Ascending aorta (tissue), 2 donors: ENCODE measurements around the gene FCER2. TPM values are rescaled to one million over a fixed set of nuclear protein-coding genes. Genes with fewer than 3 reads are reported as not detected.
"Not testable (repeated sequence)": the region's sequence is repeated elsewhere in the genome, so short reads cannot be mapped to it uniquely, and the experiment has no call there.

ENCODE experiments used
- DNase-seq, 2 donors: peaks; one replicate each; pipeline ENCODE4 v3.0.0-alpha.2; 2019; ENCODE audit warnings: low spot score in 2 of 2
- H3K27ac ChIP-seq, 2 donors: fragments of 200-600 bp; sonication (generic); one replicate each; pipeline ENCODE4 v1.5.1; 2016 to 2017; ENCODE audit warnings: mild to moderate bottlenecking in 1 of 2
- H3K27me3 ChIP-seq: fragments of 200-600 bp; sonication (generic); one replicate; pipeline ENCODE4 v1.5.1; 2017
- H3K36me3 ChIP-seq, 2 donors: fragments of 200-600 bp; sonication (generic); one replicate each; pipeline ENCODE4 v1.5.1; 2016
- H3K4me1 ChIP-seq, 2 donors: fragments of 200-600 bp; sonication (generic); one replicate each; pipeline ENCODE4 v1.5.1; 2016 to 2017; ENCODE audit warnings: mild to moderate bottlenecking in 1 of 2
- H3K4me3 ChIP-seq, 2 donors: fragments of 200-600 bp; sonication (generic); one replicate each; pipeline ENCODE4 v1.5.1; 2016 to 2017; ENCODE audit warnings: mild to moderate bottlenecking in 1 of 2
- H3K9me3 ChIP-seq, 2 donors: fragments of 200-600 bp; sonication (generic); one replicate each; pipeline ENCODE4 v1.5.1; 2016
- CTCF ChIP-seq, 3 experiments: fragments of 200-600 bp in 2 of 3; fragments of 450-650 bp in 1 of 3; sonication (generic) in 2 of 3; IDR thresholded peaks; one replicate each; pipeline ENCODE4 v1.5.1; 2016 to 2019; ENCODE audit warnings: antibody characterized with exemption in 3 of 3, mild to moderate bottlenecking in 1 of 3, moderate library complexity in 1 of 3
- intact Hi-C: fragments of 100-400 bp; cut with DNase I; formaldehyde crosslinking; loops from one replicate; pipeline ENCODE4 v1.15.1; 2023
- total RNA-seq: library from RNA; depleted of rRNA; stranded (reverse); fragments of >200 nt; gene quantifications from one replicate; pipeline ENCODE4 v1.1.0, GENCODE V29; 2016

The FCER2 gene, protein sequence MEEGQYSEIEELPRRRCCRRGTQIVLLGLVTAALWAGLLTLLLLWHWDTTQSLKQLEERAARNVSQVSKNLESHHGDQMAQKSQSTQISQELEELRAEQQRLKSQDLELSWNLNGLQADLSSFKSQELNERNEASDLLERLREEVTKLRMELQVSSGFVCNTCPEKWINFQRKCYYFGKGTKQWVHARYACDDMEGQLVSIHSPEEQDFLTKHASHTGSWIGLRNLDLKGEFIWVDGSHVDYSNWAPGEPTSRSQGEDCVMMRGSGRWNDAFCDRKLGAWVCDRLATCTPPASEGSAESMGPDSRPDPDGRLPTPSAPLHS
- not detected for total RNA-seq

DNA sequence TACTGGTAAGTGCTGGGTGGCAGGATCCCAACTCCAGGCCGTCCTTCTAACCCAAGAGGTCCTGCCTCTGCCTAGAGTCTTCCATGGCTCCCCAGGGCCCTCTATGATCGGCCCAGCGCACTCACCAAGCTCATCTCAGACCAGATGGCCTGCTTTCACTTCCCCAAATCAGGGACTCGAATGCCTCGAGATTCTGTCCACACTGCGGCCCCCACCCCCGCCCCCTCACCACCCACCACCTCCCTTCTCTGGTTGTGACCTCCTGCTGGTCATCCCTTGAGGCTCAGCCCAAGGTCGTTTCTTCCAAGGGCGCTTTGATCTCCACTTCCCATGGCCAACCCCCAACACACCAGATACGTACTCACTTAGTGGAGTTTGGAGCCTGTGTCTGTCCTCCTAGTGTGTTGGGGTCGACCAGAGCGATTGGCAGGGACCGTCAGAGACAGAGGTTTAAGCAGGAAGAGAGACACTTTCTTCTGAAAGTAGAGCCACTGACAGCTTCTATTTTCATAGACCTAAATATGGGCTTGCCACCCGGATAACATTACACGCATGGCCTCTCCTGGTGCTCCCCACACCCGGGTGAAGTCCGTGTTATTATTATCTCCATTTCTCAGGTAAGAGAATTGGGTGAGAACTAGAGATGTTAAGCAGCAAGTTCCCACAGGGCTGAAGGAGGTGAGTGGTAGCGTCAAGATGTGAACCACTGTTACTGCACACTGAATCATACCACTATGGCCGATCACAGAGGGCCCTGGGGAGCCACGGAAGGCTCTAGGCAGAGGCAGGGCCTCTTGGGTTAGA is at the start of gene FCER2:
Gene FCER2, minus strand, starts transcription at position 478 of the 804 bp plus-strand sequence. CDS start 2,371 bp downstream, outside the sequence.
- intact Hi-C loops: no loop called here
- Histone ChIP-seq H3K27ac (no peak within 1 kb of the TSS), H3K9me3 (no peaks in the 10 kb centered on the region), H3K4me1 (no peaks in the 10 kb centered on the region), H3K36me3 (no peaks in the 10 kb centered on the region), H3K27me3 (no peaks in the 10 kb centered on the region), H3K4me3 (no peak within 1 kb of the TSS)
- DNase-seq: no peak
- TF ChIP-seq CTCF (IDR thresholded peaks at IDR 0.05): no peak

GRCh38 chr19:7751157-7751783 is 49.3 kb upstream of the FCER2 start:
- Histone ChIP-seq H3K36me3 (no peaks in the 10 kb centered on the region), H3K27ac (no peak overlapping the region), H3K27me3 (no peaks in the 10 kb centered on the region), H3K4me3 (no peak overlapping the region), H3K9me3 (peaks cover 0 to 4% of the 10 kb centered on the region in 2 donors), H3K4me1 (no peaks in the 10 kb centered on the region)
- no peak for TF ChIP-seq CTCF (IDR thresholded peaks at IDR 0.05)
- intact Hi-C loops: no loop called here
- DNase-seq: no peak

DNA sequence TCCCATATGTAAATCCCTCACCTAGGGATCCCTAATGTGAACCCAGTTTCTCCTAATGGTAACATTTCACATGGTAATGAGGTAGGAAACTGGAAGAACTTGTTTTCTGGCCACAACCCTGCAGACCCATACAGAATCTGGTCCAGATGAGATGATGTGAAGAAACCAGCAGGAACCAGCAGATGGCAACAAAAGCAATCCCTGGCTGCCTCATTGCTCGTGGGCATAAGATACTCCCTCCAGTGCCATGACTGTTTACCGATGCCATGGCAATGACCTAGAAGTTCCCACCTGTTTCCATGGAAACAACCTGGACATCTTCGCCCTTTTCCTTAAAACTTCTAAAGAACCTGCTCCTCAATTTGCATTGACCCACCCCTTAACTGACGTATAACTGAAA is 46.8 kb upstream of the FCER2 start:
- Histone ChIP-seq H3K4me3 (no peak overlapping the region), H3K9me3 (no peaks in the 10 kb centered on the region), H3K27ac (no peak overlapping the region), H3K4me1 (no peaks in the 10 kb centered on the region), H3K36me3 (no peaks in the 10 kb centered on the region), H3K27me3 (no peaks in the 10 kb centered on the region)
- DNase-seq: no peak
- no peak for TF ChIP-seq CTCF (IDR thresholded peaks at IDR 0.05)
- intact Hi-C loops: no loop called here

GRCh38 chr19:7748171-7748570 is 46.2 kb upstream of the FCER2 start:
- no peak for TF ChIP-seq CTCF (IDR thresholded peaks at IDR 0.05)
- no peaks in the 10 kb centered on the region for H3K36me3 ChIP-seq
- intact Hi-C loops: no loop called here
- H3K9me3 ChIP-seq: no peaks in the 10 kb centered on the region
- DNase-seq: no peak
- no peak overlapping the region for H3K27ac ChIP-seq
- H3K27me3 ChIP-seq: no peaks in the 10 kb centered on the region
- H3K4me1 ChIP-seq: no peaks in the 10 kb centered on the region
- no peak overlapping the region for H3K4me3 ChIP-seq

GRCh38 chr19:7746903-7747884 is 45.3 kb upstream of the FCER2 start, which contains the start of gene CD209:
Gene CD209 (minus strand): TSS chr19:7747534. CDS start chr19:7747511, 23 bp downstream.
- Histone ChIP-seq H3K36me3 (no peaks in the 10 kb centered on the region), H3K4me3 (no peak within 1 kb of the TSS), H3K27me3 (no peaks in the 10 kb centered on the region), H3K27ac (no peak within 1 kb of the TSS), H3K9me3 (no peaks in the 10 kb centered on the region), H3K4me1 (no peaks in the 10 kb centered on the region)
- intact Hi-C loops: no loop called here
- no peak for DNase-seq
- TF ChIP-seq CTCF (IDR thresholded peaks at IDR 0.05): no peak

DNA sequence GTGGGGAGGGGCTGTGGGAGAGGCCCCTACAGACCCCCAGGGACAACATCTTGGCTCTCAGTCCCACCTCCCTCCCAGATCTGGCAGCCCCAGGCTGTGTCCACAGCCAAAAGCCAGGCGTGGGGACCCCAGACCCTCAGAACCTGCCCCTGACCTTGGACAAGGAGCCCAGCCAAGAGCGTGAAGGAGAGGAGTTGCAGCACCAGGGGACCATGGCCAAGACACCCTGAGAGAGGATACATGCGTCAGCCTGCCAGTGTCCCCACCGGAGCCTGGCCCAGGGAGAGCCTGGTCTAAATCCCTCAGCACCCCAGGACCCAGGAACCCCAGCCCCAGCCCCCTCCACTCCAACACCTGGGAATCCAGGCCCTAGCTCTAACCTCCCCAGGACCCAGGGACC is 44.4 kb upstream of the FCER2 start:
- H3K36me3 ChIP-seq, H3K27me3 ChIP-seq, H3K27ac ChIP-seq, DNase-seq, intact Hi-C loops, H3K9me3 ChIP-seq, H3K4me1 ChIP-seq, H3K4me3 ChIP-seq: not testable (repeated sequence)
